GM19328 (cell line): ENCODE results near the gene PCGF3.
"Not testable (repeated sequence)": the region's sequence is repeated elsewhere in the genome, so short reads cannot be mapped to it uniquely, and the experiment has no call there.

Experiments used
- ATAC-seq: cut with Tn5 transposase; IDR thresholded peaks from one replicate; pipeline ENCODE4 v1.9.1; 2021; ENCODE audit warnings: mild to moderate bottlenecking, moderate library complexity; ENCODE audit not compliant: unreplicated experiment

PCGF3 gene

DNA sequence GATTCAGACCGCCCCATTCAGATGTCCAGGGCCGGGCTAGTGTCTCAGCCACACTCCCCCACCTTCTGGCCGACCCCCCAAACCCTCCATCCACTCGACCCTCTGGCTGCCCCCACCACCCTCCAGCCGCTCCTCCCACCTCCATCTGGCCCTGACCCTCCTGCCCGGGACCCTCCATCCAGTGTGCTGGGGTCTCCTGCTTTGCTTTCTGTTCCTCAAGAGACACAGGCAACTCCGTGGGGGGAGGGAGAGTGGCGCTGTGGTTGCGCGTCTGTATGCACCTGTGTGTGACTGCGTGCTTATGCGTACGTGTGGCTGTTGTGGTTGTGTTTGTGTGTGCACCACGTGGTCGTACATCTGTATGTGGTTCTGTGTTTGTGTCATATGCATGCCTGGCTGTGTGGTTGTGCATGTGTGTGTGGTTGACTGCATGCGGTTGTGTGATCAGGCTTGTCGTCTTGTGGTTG, 87.0 kb downstream of the PCGF3 start:
- ATAC-seq, result no peak

DNA sequence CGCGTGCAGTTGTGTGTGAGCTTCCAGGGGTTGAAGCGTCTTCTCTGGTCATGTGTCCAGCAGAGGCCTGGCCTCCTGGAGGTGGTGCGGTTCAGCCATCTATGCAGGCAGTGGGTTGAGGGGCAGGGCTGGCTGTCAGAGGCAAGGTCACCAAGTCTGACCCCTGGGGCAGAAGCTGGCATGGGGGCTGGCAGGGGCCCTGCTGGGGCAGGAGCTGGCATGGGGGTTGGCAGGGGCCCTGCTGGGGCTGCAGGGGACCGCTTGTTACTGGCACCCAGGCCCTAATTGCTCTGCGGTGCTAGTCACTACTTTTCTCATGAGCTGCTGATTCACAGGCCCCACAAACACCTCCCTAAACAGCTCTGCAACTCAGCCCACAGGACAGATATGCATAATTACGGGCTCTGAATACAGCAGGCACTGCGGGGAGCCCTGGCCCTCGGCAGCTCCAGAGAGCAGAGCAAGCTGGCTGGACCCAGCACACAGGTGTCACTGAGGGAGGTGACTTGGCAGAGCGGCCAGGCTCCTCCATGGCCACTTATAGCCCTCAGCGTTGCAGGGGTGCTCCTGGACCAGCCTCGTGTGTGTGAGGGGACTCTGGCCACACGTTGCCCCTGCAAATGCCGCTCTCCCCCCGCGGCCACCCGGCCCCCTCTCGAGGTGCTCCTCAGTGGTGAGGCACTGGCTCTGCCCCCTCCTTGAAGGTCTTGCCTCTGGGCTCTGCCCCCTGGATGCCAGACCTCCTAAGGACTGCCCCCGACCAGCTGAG, 87.6 kb downstream of the PCGF3 start:
- ATAC-seq, result no peak

DNA sequence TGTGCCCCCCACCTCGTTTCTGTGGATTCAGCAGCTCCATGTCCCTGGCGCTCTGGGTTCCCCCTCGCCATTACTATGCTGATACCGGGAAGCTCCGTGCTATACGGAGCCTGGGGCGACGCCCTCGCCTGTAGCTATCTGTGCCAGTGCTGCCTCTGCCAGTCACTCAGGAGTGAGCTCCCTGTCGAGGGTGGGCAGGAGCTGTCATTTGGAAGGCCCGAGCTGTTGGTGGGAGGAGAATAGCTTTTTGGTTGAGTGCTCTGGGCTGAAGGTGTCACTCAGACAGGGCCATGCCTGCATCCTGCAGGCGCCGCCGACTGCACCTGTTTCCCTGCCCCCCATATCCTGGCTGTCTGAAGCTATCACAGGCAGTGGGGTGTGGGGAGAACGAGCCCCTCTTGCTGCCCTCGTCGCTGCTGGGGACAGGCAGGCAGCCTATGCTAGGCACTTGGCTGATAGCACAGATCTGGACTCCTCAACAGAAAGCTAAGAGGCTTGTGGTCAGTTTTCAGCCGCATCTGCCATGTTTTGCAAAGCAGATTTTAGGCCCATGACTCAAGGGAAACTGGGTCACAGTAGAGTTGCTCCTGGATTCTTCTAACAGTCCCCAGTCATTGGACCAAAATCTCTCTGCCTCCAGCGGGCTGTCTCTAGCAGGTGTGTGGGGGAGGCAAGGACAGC, 88.4 kb downstream of the PCGF3 start:
- no peak for ATAC-seq

DNA sequence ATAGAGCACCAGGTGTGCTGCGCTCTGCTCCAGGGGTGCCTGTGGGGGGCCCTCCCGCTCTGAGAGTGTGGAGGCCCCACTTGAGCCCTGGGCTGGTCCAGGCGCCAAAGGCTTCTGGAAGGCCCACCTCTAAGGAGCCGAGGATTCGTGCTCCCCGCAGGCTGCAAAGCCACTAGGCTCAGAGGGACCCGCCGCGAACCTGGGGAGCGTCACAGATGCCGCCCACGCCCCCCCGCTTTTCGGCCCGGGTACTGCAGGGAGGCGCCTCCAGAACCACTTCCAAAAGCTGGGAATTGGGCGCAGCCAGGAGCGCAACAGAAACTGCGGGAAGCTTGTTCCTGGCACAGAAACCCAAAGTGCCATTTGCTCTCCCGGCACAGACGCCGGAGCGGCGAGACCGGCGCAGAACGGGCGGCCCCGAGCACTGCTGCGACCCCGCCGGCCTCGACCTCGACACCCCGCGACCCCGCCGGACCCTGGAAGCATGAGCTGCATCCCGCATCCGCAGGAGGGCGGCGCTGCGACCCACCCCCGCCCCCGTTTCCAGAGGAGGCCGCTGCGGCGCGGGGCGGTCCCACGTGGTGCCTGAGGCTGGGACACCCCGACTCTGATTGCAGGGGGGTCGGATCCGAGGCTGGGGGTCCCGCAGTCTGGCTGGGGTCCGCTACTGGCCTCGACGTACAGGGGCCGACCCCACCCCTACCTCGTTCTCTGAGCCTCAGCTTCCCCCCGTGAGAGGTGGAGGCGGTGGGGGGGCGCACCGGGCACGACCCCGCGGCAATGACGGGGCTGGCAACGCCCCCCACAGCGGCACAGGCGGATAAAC, 89.5 kb downstream of the PCGF3 start:
- no peak for ATAC-seq

DNA sequence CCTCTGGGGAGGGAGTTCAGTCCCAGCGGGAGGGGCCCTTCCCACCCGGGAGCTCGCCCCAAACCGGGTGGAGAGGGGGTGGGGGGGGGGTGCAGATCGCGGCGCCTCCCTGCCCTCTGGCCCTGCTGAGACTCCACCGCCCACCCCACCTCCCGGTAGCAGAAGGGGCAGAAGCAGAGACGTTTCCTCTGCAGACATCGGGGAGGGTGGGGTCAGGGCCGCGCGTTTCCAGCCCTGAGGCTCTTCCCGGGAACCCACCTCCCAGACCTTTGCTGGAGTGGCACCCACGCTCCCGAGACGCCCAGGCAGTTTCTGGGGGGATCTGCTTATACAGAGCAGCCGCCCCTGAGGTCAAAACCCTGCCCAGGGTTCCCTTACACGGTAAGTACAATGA, 90.1 kb downstream of the PCGF3 start:
- ATAC-seq, result no peak

DNA sequence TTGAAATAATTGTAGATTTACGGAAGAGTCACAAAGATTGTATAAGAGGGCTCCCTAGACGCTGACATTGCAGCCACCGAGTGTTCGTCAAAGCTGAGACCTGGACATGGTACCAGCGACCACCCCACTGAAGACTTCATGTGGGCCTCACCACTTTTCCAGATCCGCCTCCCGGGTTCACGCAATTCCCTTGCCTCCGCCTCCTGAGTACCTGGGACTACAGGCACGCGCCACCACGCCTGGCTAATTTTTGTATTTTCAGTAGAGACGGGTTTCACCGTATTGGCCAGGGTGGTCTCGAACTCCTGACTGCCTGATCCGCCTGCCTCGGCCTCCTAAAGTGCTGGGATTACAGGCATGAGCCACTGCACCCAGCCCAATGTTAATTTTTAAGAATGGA, 90.6 kb downstream of the PCGF3 start:
- no peak for ATAC-seq

DNA sequence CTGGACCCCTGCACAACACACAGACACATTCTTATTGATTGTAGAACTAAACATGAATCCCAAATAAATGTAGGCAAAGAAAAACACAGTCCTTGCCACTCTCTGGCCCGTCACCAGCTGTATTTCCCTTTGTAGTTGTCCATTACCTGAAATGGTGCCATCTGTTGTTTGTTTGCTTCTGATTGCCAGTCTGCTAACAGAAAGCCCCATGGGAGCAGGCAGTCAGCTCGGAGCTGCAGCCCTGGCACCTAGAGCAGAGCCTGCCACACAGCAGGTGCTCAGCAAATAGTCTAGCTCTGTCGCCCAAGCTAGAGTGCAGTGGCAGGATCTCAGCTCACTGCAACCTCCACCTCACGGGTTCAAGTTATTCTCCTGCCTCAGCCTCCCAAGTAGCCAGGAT, 91.4 kb downstream of the PCGF3 start:
- ATAC-seq, result no peak

DNA sequence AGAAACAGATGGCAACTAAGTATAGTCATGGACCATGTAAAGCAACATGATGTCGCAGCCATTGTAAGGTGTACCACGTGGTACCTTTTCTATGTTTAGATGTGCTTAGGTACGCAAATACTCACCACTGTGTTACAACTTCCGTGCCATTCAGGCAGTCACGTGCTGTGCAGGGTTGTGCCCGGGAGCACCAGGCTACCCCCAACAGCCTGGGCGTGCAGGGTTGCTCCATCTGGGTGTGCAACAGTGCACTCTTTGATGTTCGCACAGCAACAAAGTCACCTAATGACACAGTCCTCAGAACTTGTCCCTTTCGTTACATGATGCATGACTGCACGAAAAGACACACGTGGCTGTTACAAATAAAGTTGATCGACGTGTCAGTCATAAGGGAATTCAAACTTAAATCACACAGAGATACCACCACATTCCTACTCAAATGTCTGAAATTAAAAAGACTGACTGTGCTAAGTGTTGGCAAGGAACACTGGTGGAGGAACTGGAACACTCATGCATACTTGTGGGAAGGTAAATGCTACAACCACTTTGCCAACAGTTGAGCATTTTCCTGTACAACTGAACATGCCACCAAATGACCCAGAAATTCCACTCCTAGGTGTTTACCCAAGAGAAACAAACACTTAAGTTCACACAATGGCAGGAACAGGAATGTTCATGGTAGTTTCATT, 95.9 kb downstream of the PCGF3 start:
- ATAC-seq, result no peak

DNA sequence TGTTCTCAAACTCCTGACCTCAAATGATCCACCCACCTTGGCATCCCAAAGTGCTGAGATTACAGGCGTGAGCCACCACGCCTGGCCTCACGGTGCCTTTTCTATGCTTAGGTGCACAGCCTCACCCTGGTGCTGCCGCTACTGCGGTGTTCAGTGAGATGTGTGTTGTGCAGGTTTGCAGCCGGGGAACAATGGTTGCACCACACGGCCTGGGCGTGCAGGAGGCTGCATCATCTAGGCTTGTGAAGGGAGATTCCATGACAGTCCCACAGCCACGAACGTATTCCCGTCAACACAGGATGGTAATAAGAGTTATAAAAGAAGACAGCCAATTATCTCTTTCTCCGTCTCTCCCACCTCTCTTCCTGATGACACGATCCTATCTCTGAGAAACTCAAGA, 98.3 kb downstream of the PCGF3 start:
- ATAC-seq, result no peak

DNA sequence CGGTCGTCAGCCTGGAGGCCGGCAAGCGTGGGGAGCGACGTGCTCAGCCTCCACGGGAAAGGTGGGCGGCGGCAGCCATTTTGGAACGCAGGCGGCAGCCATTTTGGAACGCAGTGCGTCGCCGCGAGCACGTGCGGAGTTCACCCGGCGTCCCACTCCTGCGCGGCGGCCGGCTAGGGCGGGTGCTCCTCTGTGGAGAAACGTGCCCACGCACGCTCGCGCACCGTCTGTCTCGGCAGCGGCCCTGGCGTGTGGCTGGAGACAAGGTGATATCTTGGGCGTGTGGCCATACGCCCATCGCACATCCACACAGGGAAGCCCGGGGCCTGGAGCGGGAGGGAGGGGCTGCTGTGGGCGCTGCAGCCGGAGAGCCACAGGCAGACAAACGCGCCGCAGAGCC, 99.2 kb downstream of the PCGF3 start:
- no peak for ATAC-seq

DNA sequence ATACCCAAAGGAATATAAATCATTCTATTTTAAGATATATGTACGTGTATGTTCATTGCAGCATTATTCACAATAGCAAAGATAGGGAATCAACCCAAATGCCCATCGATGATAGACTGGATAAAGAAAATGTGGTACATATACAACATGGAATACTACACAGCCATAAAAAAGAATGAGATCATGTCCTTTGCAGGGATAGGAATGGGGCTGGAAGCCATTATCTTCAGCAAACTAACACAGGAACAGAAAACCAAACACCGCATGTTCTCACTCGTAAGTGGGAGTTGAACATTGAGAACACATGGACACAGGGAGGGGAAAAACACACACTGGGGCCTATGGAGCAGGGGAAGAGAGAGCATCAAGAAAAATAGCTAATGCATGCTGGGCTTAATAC, 101.3 kb downstream of the PCGF3 start:
- not testable (repeated sequence) for ATAC-seq

DNA sequence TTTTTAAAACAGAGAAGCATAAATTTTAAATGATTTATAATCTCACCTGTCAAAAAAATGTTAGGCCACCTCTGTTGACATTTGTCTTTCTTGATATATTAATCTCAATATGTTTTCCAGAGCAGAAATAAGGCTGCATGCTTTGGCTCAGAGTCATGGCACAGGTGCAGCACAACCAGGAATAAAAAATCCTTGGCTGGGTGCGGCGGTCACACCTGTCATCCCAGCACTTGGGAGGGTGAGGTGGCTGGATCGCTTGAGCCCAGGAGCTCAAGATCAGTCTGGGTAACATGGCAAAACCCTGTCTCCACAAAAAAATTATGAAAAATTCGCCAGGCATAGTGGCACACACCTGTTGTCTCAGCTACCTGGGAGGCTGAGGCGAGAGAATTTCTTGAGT, 102.2 kb downstream of the PCGF3 start:
- no peak for ATAC-seq

DNA sequence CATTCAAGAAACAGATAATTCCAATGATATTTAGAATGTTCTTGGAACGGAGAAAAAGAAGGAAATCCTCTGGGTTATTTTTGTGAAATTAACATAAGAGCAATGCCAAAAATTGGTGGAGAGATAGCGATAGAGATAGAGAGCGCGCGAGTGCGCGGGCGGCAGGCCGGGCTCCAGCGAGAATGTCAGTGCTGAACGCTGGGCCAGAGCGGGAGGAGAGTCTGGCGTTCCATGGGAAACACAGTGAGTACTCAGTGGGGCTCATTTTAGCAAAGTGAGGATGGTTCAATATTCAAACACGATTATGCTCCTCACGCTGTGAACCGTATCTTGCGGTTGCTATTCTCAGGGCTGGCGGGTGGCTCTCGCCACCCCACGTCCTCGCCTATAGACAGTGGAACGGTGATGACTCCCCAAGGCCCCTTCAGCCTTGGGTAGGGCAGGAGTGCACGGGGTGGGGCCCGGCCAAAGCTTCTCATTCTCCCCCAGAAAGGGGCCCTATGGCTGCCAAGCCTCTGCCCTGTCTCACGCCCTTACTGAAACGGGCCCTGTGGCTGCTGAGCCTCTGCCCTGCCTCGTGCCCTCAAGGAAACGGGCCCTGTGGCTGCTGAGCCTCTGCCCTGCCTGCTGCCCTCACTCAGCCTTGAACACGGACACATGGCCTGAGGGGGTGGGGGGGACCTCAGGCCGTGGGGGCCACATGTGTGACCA, 103.4 kb downstream of the PCGF3 start:
- no peak for ATAC-seq

DNA sequence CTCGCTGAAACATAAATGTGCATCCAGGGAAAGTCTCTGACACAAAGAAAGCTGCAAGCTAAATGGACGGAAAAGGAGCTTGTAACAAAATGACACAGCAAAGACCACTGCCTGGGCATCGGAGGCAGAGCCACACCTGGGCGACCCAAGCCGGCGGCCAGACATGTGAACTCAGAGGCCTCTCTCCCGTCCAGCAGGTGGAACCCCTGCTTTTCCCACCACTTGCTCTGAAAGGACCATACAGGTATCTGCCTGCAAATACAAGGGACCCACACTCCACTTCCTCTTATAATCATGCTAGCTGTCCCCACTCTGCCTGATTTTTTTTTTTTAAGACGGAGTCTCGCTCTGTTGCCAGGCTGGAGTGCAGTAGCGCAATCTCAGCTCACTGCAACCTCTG, 108.3 kb downstream of the PCGF3 start:
- ATAC-seq, result no peak

DNA sequence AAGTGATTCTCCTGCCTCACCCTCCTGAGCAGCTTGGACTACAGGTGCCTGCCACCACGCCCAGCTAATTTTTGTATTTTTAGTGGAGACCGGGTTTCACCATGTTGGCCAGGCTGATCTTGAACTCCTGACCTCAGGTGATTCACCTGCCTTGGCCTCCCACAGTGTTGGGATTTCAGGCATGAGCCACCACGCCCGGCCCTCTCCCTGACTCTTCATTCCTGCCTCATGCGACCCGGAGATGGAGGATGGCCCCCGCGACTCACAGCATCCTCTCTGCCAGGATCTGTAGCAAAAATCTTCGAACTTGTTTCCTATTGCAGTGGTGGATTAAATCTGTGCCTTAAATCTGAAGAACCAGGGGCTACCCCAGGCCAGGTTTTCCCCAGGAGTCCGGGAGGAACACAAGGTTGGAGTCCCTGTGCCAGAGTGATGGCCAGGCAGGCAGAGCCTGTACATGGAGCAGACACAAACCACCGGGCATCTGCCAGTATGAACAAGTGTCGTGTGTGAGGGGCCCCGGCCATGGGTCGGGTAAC, 108.7 kb downstream of the PCGF3 start:
- no peak for ATAC-seq

DNA sequence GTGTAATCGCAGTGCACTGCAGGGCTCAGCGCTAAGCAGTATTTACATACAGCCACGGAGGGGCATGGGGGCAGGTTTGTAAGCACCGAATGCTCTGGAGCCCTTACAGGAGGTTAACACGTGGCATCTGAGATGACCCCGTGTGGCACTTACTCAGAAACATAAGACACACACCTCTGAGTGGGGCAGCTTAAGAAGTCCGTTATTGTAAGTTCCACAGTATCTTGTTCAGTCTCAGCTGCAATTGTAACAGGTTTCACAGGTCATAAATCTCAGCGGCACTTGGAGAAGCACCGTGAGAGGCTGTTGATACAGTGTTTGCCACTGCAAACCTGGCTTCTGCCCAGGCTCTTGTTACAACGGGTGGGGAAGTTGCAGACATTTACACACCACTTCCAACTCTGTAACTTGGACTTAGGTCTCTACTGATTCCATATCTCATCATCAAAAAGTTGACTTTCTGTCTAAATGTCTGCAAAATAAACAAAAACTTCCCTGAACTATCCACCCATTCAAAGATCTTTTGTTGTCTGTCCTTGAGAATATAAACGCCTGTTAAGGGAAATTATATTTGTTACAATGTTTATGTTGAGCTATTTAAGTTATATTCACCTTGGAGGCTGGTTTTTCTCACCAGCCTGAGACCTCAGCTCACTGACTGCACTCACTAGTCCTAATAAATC, 110.0 kb downstream of the PCGF3 start:
- no peak for ATAC-seq

DNA sequence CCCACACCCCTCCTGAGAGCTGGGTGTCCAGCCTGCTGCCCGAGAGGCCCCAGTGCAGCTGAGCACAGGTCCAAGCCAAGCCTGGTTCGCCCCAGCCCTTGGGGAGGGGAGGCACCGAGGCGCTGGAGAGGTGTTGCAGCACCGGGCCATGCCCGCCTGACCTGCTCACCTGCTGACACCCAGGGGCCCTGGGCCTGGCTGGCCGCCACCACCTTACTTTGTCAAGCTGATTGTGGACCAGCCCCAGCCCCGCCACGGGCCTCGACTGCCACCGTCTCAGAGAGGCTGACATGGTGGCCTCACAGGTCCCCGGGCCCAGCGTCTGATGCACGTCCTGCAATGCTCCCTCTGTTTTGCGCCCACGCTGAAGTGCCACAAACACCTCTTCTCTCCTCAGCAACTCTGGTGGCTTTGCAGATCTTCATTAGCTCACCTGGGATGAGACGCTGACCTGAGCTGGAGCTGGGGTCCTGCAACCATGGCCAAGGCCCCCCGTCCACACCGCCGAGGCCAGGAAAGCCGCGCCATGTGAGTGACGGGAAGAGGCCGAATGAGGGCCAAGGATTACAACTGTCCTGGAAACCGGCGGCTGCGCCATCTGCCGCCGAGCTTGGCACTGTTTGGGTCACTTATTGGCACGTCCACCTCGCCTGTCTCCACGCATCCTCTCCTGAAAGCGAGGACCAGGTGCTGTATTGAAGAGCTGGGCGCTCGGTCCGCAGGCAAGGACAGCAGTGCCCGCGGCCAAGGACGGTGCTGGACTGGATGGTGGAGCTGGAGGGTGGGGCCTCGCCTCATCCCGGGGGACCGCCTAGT, 112.7 kb downstream of the PCGF3 start:
- no peak for ATAC-seq

DNA sequence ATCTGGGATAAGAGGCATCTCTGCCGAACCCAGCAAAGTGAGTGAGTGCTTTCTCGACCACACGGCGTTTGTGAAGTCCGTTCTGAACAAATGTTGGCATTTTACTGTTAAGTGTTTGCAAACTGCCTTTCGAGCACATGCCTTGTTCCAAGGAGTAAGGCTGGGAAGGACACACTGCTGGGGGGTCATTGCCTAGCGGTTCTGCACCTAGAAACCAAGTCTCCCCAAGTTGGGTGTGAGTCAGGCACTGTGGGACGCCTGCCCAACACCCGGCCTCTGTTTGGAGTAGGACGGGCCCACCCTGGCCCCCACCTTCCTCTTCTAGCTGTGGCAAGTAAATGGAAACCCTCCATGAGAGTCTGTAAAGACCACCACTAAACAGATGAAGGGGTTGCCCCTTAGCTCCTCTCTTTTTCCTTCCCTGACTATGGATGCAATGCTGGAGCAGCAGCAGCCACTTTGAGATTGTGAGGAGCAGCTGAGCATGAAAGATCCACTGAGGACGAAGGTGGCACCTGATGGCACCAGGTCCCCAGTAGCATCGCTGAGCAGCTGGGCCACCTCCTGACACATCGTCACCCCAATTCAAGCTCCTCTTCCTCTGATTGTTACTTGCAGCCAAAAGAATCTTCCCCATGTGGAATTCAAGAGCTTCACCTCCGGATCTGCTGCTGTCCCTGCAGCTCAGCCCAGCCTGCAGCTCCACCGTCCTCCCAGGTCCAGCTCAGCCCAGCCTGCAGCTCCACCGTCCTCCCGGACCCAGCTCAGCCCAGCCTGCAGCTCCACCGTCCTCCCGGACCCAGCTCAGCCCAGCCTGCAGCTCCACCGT, 114.0 kb downstream of the PCGF3 start:
- no peak for ATAC-seq
